HCT116 (cell line): ENCODE results near the gene SRRM1.
A peak's percentile ranks its signal among the peaks of the same experiment; 100 is the strongest.

Source experiments
- CEBPB ChIP-seq: IDR thresholded peaks from 2 replicates; pipeline ENCODE4 v1.6.1; 2012; ENCODE audit warnings: low read depth
- EGR1 ChIP-seq: IDR thresholded peaks from 2 replicates; pipeline ENCODE4 v1.6.1; 2012; ENCODE audit warnings: low read depth
- EZH2 ChIP-seq: fragments of 200-600 bp; sonication (generic); IDR thresholded peaks from 2 replicates; pipeline ENCODE4 v1.6.1; 2017; ENCODE audit warnings: antibody characterized with exemption, mixed run types
- JUND ChIP-seq: IDR thresholded peaks from 2 replicates; pipeline ENCODE4 v1.6.1; 2012
- MAX ChIP-seq: IDR thresholded peaks from 2 replicates; pipeline ENCODE4 v1.6.1; 2012
- POLR2A ChIP-seq: IDR thresholded peaks from 2 replicates; pipeline ENCODE4 v1.7.0; 2011; ENCODE audit warnings: borderline replicate concordance; ENCODE audit not compliant: insufficient read depth, insufficient read length; ENCODE audit errors: extremely low read depth
- RAD21 ChIP-seq: IDR thresholded peaks from 2 replicates; pipeline ENCODE4 v1.6.1; 2012; ENCODE audit warnings: low read depth, mild to moderate bottlenecking
- SIN3A ChIP-seq: IDR thresholded peaks from 2 replicates; pipeline ENCODE4 v1.6.1; 2012; ENCODE audit warnings: low read depth
- SP1 ChIP-seq: IDR thresholded peaks from 2 replicates; pipeline ENCODE4 v1.6.1; 2012; ENCODE audit warnings: low read depth
- YY1 ChIP-seq: IDR thresholded peaks from 2 replicates; pipeline ENCODE4 v1.6.1; 2011; ENCODE audit warnings: low read length, low read depth, moderate library complexity, mild to moderate bottlenecking; ENCODE audit not compliant: insufficient replicate concordance; ENCODE audit errors: extremely low read depth
- ZFX ChIP-seq: fragments of 450-650 bp; IDR thresholded peaks from 2 replicates; pipeline ENCODE4 v1.6.1; 2017
- ZNF274 ChIP-seq: fragments of 200-500 bp; sonication (Bioruptor generic); IDR thresholded peaks from 2 replicates; pipeline ENCODE4 v1.6.1; 2014; ENCODE audit warnings: mild to moderate bottlenecking, low read depth, low read length, inconsistent platforms
- TF ChIP-seq, protein P1 (sequence below), 3 experiments: fragments of 200-600 bp in 1 of 3; sonication (generic) in 1 of 3; IDR thresholded peaks in 2 of 3; conservative IDR thresholded peaks in 1 of 3; 2 replicates each; pipeline ENCODE4 v1.5.1; 2012 to 2017; ENCODE audit warnings: low read depth in 2 of 3, low read length in 2 of 3, antibody characterized with exemption in 1 of 3, borderline replicate concordance in 1 of 3, control low read depth in 1 of 3, mild to moderate bottlenecking in 1 of 3, mixed read lengths in 1 of 3, mixed run types in 1 of 3, moderate library complexity in 1 of 3; ENCODE audit not compliant: insufficient read depth in 1 of 3
- TF ChIP-seq, protein P2 (sequence below): IDR thresholded peaks from 2 replicates; pipeline ENCODE4 v1.6.1; 2011; ENCODE audit warnings: mild to moderate bottlenecking, low read length, moderate library complexity; ENCODE audit not compliant: insufficient replicate concordance; ENCODE audit errors: extremely low read depth

DNA sequence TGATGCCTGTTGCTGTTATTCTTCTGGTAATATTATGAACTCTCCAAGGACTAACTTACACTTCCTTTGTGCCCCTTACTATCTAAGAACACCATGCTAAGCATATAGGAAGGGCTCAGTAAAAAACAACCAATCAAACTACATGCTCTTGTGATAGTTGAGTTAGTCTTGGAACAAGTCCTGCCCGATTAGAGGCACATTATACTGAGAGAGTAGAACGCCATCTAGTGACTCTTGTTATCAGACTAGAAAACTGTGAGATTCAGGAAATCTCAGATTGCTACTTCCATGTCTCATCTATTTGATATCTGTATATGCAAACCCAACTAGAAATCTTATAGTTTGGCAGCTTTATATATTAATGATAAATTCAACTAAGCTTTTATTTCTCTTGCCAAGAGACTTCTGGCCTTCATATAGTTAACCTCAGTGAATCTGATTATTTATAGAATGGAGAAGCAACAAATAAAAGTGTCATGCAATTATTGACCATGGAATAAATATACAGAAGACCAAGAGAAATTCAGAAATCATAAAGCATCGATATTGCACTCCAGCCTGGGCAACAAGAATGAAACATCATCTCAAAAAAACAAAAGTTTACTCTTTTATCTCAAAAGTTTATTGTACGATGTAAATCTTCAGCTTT, 7.8 kb upstream of the SRRM1 start:
- TF ChIP-seq, protein P1, sequence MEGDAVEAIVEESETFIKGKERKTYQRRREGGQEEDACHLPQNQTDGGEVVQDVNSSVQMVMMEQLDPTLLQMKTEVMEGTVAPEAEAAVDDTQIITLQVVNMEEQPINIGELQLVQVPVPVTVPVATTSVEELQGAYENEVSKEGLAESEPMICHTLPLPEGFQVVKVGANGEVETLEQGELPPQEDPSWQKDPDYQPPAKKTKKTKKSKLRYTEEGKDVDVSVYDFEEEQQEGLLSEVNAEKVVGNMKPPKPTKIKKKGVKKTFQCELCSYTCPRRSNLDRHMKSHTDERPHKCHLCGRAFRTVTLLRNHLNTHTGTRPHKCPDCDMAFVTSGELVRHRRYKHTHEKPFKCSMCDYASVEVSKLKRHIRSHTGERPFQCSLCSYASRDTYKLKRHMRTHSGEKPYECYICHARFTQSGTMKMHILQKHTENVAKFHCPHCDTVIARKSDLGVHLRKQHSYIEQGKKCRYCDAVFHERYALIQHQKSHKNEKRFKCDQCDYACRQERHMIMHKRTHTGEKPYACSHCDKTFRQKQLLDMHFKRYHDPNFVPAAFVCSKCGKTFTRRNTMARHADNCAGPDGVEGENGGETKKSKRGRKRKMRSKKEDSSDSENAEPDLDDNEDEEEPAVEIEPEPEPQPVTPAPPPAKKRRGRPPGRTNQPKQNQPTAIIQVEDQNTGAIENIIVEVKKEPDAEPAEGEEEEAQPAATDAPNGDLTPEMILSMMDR (IDR thresholded peaks at IDR 0.05 in 2 of 3, conservative IDR thresholded peaks at IDR 0.05 in 1 of 3; ENCODE audit: borderline replicate concordance in 1 of 3, insufficient read depth in 1 of 3, low read depth in 2 of 3, low read length in 2 of 3) = peak; percentile 67 to 84 (median 70)
- TF ChIP-seq JUND = no peak
- TF ChIP-seq POLR2A = no peak
- TF ChIP-seq MAX = no peak
- TF ChIP-seq ZFX = no peak
- TF ChIP-seq SP1 = 0 out of 2 replicates have a peak, but pooled peaks have one; percentile 10
- no peak for TF ChIP-seq SIN3A
- TF ChIP-seq, protein P2, sequence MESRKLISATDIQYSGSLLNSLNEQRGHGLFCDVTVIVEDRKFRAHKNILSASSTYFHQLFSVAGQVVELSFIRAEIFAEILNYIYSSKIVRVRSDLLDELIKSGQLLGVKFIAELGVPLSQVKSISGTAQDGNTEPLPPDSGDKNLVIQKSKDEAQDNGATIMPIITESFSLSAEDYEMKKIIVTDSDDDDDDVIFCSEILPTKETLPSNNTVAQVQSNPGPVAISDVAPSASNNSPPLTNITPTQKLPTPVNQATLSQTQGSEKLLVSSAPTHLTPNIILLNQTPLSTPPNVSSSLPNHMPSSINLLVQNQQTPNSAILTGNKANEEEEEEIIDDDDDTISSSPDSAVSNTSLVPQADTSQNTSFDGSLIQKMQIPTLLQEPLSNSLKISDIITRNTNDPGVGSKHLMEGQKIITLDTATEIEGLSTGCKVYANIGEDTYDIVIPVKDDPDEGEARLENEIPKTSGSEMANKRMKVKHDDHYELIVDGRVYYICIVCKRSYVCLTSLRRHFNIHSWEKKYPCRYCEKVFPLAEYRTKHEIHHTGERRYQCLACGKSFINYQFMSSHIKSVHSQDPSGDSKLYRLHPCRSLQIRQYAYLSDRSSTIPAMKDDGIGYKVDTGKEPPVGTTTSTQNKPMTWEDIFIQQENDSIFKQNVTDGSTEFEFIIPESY = no peak
- TF ChIP-seq EZH2 = no peak
- TF ChIP-seq EGR1 = no peak
- TF ChIP-seq RAD21 = peak; percentile 90
- TF ChIP-seq ZNF274 = no peak
- no peak for TF ChIP-seq CEBPB
- no peak for TF ChIP-seq YY1
